Measurements from ENCODE around the gene ATF6. TPM values are rescaled to one million over a fixed set of nuclear protein-coding genes. Genes with fewer than 3 reads are reported as not detected.

Gene ATF6
- total RNA-seq, 6 experiments from 2014 or later, result 16.5 to 24.4 (median 20.4) TPM

GRCh38 chr1:161988413-161988812, 222.3 kb downstream of the ATF6 start:
- ATAC-seq, result no peak

DNA sequence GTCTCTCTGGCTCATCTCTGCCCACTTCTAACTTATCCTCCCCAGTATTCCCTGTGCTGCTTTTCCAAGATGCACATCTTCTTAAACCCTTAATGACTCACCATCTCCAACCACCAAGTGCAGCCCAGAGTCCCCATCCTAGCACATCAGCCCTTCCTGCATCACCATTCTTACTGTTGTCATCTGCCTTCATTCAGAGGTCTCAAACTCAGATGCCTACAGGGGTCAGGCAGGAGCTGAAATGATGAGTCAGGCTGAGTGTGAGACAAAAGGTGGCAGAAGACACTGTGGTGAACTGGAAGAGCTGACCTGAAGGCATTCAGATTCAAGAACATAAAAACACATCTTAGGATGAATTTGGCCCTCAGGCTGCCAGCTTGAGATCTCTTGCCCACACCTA, 223.0 kb downstream of the ATF6 start:
- DNase-seq (no peak), ATAC-seq (no peak)
- Histone ChIP-seq H3K27me3 (no peaks in the 10 kb centered on the region), H3K4me1 (no peaks in the 10 kb centered on the region), H3K36me3 (no peaks in the 10 kb centered on the region), H3K4me3 (no peak overlapping the region), H3K9me3 (no peaks in the 10 kb centered on the region), H3K27ac (no peak overlapping the region)
- intact Hi-C loops (cut with DNase I), result no loop called here
- TF ChIP-seq POLR2A (IDR thresholded peaks at IDR 0.05), result no peak
- TF ChIP-seq CTCF (IDR thresholded peaks at IDR 0.05), result no peak

More at GRCh38 chr1:161988413-161988812, 222.3 kb downstream of the ATF6 start:
- Histone ChIP-seq H3K27ac (no peak overlapping the region), H3K36me3 (no peaks in the 10 kb centered on the region), H3K4me3 (no peak overlapping the region), H3K9me3 (no peaks in the 10 kb centered on the region), H3K4me1 (no peaks in the 10 kb centered on the region), H3K27me3 (no peaks in the 10 kb centered on the region)
- WGBS (ENCODE audit: insufficient coverage, low coverage, low lambda C conversion rate, missing lambda C conversion rate), result 46% methylated on average over 5 of the region's 5 CpGs
- intact Hi-C loops (cut with DNase I), result no loop called here
- TF ChIP-seq POLR2A (IDR thresholded peaks at IDR 0.05), result no peak
- no peak for TF ChIP-seq CTCF (IDR thresholded peaks at IDR 0.05)
- DNase-seq, result no peak

- Histone ChIP-seq H3K27ac (no peak overlapping the region), H3K4me1 (no peaks in the 10 kb centered on the region), H3K4me3 (no peak overlapping the region), H3K27me3 (no peaks in the 10 kb centered on the region), H3K9me3 (no peaks in the 10 kb centered on the region), H3K36me3 (no peaks in the 10 kb centered on the region)
- ATAC-seq (peak in 3 of 4 donors; percentile 32 to 60 (median 52)), DNase-seq (no peak)
- WGBS (ENCODE audit: insufficient coverage, low coverage, low lambda C conversion rate, missing lambda C conversion rate), result 53% methylated on average over 5 of the region's 5 CpGs
- TF ChIP-seq POLR2A (IDR thresholded peaks at IDR 0.05), result no peak
- no peak for TF ChIP-seq CTCF (IDR thresholded peaks at IDR 0.05)
- intact Hi-C loops (cut with DNase I), result no loop called here
Observed at GRCh38 chr1:161989786-161990185, 223.7 kb downstream of the ATF6 start.

- intact Hi-C loops (cut with DNase I), result no loop called here
- ATAC-seq, result no peak
- H3K27me3 ChIP-seq, result no peaks in the 10 kb centered on the region
- TF ChIP-seq POLR2A (IDR thresholded peaks at IDR 0.05), result no peak
- no peak for TF ChIP-seq CTCF (IDR thresholded peaks at IDR 0.05)
- H3K27ac ChIP-seq, result no peak overlapping the region
- DNase-seq, result no peak
- no peaks in the 10 kb centered on the region for H3K9me3 ChIP-seq
- no peaks in the 10 kb centered on the region for H3K4me1 ChIP-seq
- no peak overlapping the region for H3K4me3 ChIP-seq
- WGBS (ENCODE audit: insufficient coverage, low coverage, low lambda C conversion rate, missing lambda C conversion rate), result 75% methylated on average over 7 of the region's 11 CpGs
- no peaks in the 10 kb centered on the region for H3K36me3 ChIP-seq
Observed at GRCh38 chr1:161993576-161993975, 227.5 kb downstream of the ATF6 start.

DNA sequence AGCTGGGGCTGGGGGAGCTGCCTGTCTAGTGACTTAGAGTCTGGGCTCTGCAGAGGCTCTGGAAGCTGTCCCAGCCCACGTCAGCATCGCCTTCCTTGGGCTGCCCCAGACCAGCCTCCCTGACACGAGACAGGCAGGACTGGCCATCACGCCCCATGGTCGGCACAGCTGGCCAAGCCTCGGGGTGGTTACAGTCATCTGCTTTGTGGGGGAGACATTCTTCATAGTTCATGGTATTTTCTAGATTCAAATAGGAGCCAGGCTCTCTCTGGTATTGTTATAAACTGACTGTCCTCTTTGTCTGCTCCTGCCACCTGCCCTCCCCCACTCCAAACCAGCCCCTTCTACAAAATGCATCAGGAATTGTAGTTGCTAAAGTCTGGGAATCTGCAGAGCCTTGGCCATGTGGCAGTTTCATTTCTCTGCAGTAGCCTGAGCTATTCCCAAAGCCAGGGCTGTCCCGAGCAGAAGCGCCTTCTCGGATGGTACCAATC, 228.1 kb downstream of the ATF6 start:
- Histone ChIP-seq H3K9me3 (no peaks in the 10 kb centered on the region), H3K4me3 (no peak overlapping the region), H3K27me3 (no peaks in the 10 kb centered on the region), H3K36me3 (no peaks in the 10 kb centered on the region), H3K27ac (no peak overlapping the region), H3K4me1 (no peaks in the 10 kb centered on the region)
- WGBS (ENCODE audit: insufficient coverage, low coverage, low lambda C conversion rate, missing lambda C conversion rate), result 92% methylated on average over 3 of the region's 9 CpGs
- DNase-seq (no peak), ATAC-seq (no peak)
- TF ChIP-seq CTCF (IDR thresholded peaks at IDR 0.05) (no peak), POLR2A (IDR thresholded peaks at IDR 0.05) (no peak)
- intact Hi-C loops (cut with DNase I), result no loop called here
